K562 (cell line): ENCODE data around the gene FAM222A. TPM values are rescaled to one million over a fixed set of nuclear protein-coding genes. Genes with fewer than 3 reads are reported as not detected.

Source experiments
- ATAC-seq: fragments of 200-7000 bp; cut with Tn5 transposase; 3 replicates; pipeline ENCODE4 v1.9.1; 2020; ENCODE audit warnings: moderate library complexity
- BruUV-seq: library from RNA; stranded (reverse); fragments of 400-500 nt; replicated peaks from 2 replicates; lab custom pipeline; 2021; lab: Mats Ljungman, UMichigan
- CTCF ChIA-PET: fragments of 300-600 bp; formaldehyde crosslinking; extraction: SDS; loops from one replicate; lab custom pipeline; 2021; ENCODE audit warnings: low intra/inter-chr PET ratio; lab: Yijun Ruan, JAX
- POLR2A ChIA-PET: fragments of 300-600, 350-650 bp; sonication (Branson Sonifier 250); formaldehyde crosslinking; extraction: SDS; loops from one replicate; lab custom pipeline; 2021; ENCODE audit warnings: antibody characterized with exemption, inconsistent platforms; lab: Yijun Ruan, JAX
- DNase-seq, 4 experiments: peaks; one replicate each; pipeline versions ENCODE4 v3.0.0 to v3.0.0-alpha.2; 2011 to 2018; ENCODE audit warnings: low spot score in 3 of 4, mixed read lengths in 3 of 4; ENCODE audit errors: extremely low read depth in 1 of 4
- FAIRE-seq: peaks from 2 replicates; lab custom pipeline; 2011; peaks lifted over from hg19 to GRCh38; lab: Jason Lieb, UNC
- H2AFZ ChIP-seq: 2 replicates; pipeline ENCODE4 v1.6.0; 2011; ENCODE audit warnings: low read depth, low read length, control low read depth, inconsistent platforms
- H3K27ac ChIP-seq: fragments of 200-600 bp; 3 replicates; pipeline ENCODE4 v1.8.0; 2011; ENCODE audit warnings: low read depth, mild to moderate bottlenecking, control low read depth, inconsistent platforms, low read length, moderate library complexity, mixed read lengths; ENCODE audit errors: extremely low read depth
- H3K27me3 ChIP-seq, 2 experiments: fragments of 300-600 bp in 1 of 2; 2 replicates in 1 of 2; 3 replicates in 1 of 2; pipeline versions ENCODE4 v1.6.0 to v1.8.0; 2011; ENCODE audit warnings: inconsistent platforms in 2 of 2, low read length in 2 of 2, mild to moderate bottlenecking in 1 of 2, mixed read lengths in 1 of 2, moderate library complexity in 1 of 2; ENCODE audit not compliant: control insufficient read depth in 2 of 2, insufficient read depth in 2 of 2
- H3K36me3 ChIP-seq: fragments of 300-600 bp; 3 replicates; pipeline ENCODE4 v1.8.0; 2011; ENCODE audit warnings: mild to moderate bottlenecking, low read length, inconsistent platforms; ENCODE audit not compliant: control insufficient read depth, insufficient read depth
- H3K4me1 ChIP-seq, 2 experiments: fragments of 200-600 bp in 1 of 2; replicated peaks in 1 of 2; 2 replicates in 1 of 2; 3 replicates in 1 of 2; pipeline versions ENCODE4 v1.5.1 to v1.8.0; 2011; ENCODE audit warnings: inconsistent platforms in 2 of 2, low read length in 2 of 2, mild to moderate bottlenecking in 1 of 2, mixed read lengths in 1 of 2, moderate library complexity in 1 of 2; ENCODE audit not compliant: control insufficient read depth in 2 of 2, insufficient read depth in 2 of 2
- H3K4me2 ChIP-seq: 2 replicates; pipeline ENCODE4 v1.6.1; 2011; ENCODE audit warnings: low read length, control low read depth, inconsistent platforms, mixed read lengths; ENCODE audit not compliant: insufficient read depth
- H3K4me3 ChIP-seq: fragments of 200-600 bp; sonication (generic), shearing (Covaris generic); 2 replicates; pipeline ENCODE4 v1.5.1; 2016; ENCODE audit warnings: control low read depth, inconsistent platforms
- H3K79me2 ChIP-seq: fragments of 200-600 bp; 3 replicates; pipeline ENCODE4 v1.8.0; 2011; ENCODE audit warnings: low read length, inconsistent platforms; ENCODE audit not compliant: control insufficient read depth, insufficient read depth
- H3K9ac ChIP-seq, 2 experiments: 2 replicates each; pipeline versions ENCODE4 v1.6.0 to v1.6.1; 2011; ENCODE audit warnings: low read depth in 2 of 2, low read length in 2 of 2, control low read depth in 1 of 2, inconsistent platforms in 1 of 2, mild to moderate bottlenecking in 1 of 2, mixed read lengths in 1 of 2; ENCODE audit not compliant: insufficient read depth in 1 of 2
- H3K9me1 ChIP-seq: one replicate; pipeline ENCODE4 v1.6.0; 2011; ENCODE audit warnings: inconsistent platforms, mild to moderate bottlenecking, low read length, moderate library complexity; ENCODE audit not compliant: control insufficient read depth, insufficient read depth
- H3K9me3 ChIP-seq: replicated peaks from 2 replicates; pipeline ENCODE4 v1.5.1; 2011; ENCODE audit warnings: low read depth, low read length, inconsistent platforms; ENCODE audit not compliant: control insufficient read depth, insufficient read depth
- H4K20me1 ChIP-seq: replicated peaks from 2 replicates; pipeline ENCODE4 v1.6.1; 2011; ENCODE audit warnings: low read length, inconsistent platforms, mixed read lengths; ENCODE audit not compliant: control insufficient read depth, insufficient read depth
- ASH1L ChIP-seq: fragments of 450-650 bp; IDR thresholded peaks from 2 replicates; pipeline ENCODE4 v1.6.1; 2018; ENCODE audit warnings: borderline replicate concordance, mild to moderate bottlenecking, low read depth; ENCODE audit not compliant: partially characterized antibody
- MITF ChIP-seq: IDR thresholded peaks from 2 replicates; pipeline ENCODE4 v1.6.1; 2014; ENCODE audit warnings: antibody characterized with exemption
- NFE2 ChIP-seq: IDR thresholded peaks from 2 replicates; pipeline ENCODE4 v1.6.1; 2014; ENCODE audit warnings: antibody characterized with exemption, low read depth
- USF2 ChIP-seq: sonication (generic); formaldehyde crosslinking; IDR thresholded peaks from 2 replicates; pipeline ENCODE4 v1.5.0; 2020; ENCODE audit warnings: missing genetic modification reagents
- ZNF764 ChIP-seq: fragments of 250-450 bp; sonication (Bioruptor Pico); IDR thresholded peaks from 2 replicates; pipeline ENCODE4 v1.4.0; 2020; ENCODE audit warnings: low read depth, mild to moderate bottlenecking, moderate library complexity
- WGBS: fragments of 100-300 bp; shearing (Covaris generic); methylation state at CpG from one replicate; pipeline ENCODE4 v1.1.6; 2016; ENCODE audit warnings: low coverage, mixed read lengths; ENCODE audit not compliant: insufficient coverage; ENCODE audit errors: missing lambda C conversion rate; 5-methylcytosine and 5-hydroxymethylcytosine counted together
- in situ Hi-C: fragments of 300-500 bp; cut with MboI; formaldehyde crosslinking; loops from 4 replicates; pipeline ENCODE4 v1.15.0; 2018; ENCODE audit warnings: inconsistent platforms, mixed read lengths
- intact Hi-C: fragments of 100-400 bp; cut with micrococcal nuclease; formaldehyde crosslinking; loops from 2 replicates; pipeline ENCODE4 v1.14.2; 2022
- polyA plus RNA-seq, 8 experiments: library from polyadenylated mRNA; depleted of rRNA in 4 of 8; stranded (reverse) in 5 of 8; unstranded in 3 of 8; fragments of >200 nt; fragmentation: Nextera tagmentation in 2 of 8; fragmentation: Illumina TruSeq in 1 of 8; extraction: Ambion mirVana in 2 of 8; extraction: Trizol in 1 of 8; gene quantifications; 2 replicates each; pipeline versions ENCODE4 v1.2.1 to v1.2.3, GENCODE V29; 2011 to 2014; ENCODE audit warnings: inconsistent platforms in 1 of 8, missing spikeins in 1 of 8
- total RNA-seq, 7 experiments: library from RNA; depleted of rRNA in 6 of 7; stranded (reverse); fragments of >200 nt in 6 of 7; fragmentation: Illumina TruSeq in 2 of 7; extraction: Trizol in 2 of 7; gene quantifications; 2 replicates each; pipeline versions ENCODE4 v1.2.1 to v1.2.3, GENCODE V29; 2011 to 2021; ENCODE audit warnings: low replicate concordance in 1 of 7

Gene FAM222A
- total and polyA plus RNA-seq, 9 of the 15 experiments (the other 6 are each of a cell fraction or from before 2014, with no cell fraction given) = 0.03 to 0.36 (median 0.12) TPM; not detected in 1

GRCh38 chr12:109727039-109727723, 13.6 kb downstream of the FAM222A start:
- no peaks in the 10 kb centered on the region for H3K36me3 ChIP-seq
- TF ChIP-seq MITF = no peak
- no peak for TF ChIP-seq USF2 (CRISPR knock-in tag)
- TF ChIP-seq ZNF764 (CRISPR knock-in tag) = no peak
- TF ChIP-seq NFE2 = no peak
- no peak for TF ChIP-seq ASH1L
- TF ChIP-seq, all 486 proteins: peak for 0
- Histone ChIP-seq H3K9me3 (no peaks in the 10 kb centered on the region), H3K4me1 (peaks cover 0 to 3% of the 10 kb centered on the region in 2 experiments; a peak in 1 of 5 replicates), H3K9me1 (no peaks in the 10 kb centered on the region), H3K9ac (no peak overlapping the region), H3K27ac (no peak overlapping the region), H3K4me3 (no peak overlapping the region), H3K4me2 (no peak overlapping the region), H3K27me3 (peaks cover 23 to 82% of the 10 kb centered on the region in 2 experiments), H4K20me1 (peaks cover 24% of the 10 kb centered on the region), H2AFZ (no peak overlapping the region), H3K79me2 (no peaks in the 10 kb centered on the region)
- ChIA-PET CTCF (no interaction called here), POLR2A (interaction anchor here (0.7 kb wide), 1 partner anchor 115 kb away, joined by 3 read pairs; no protein-coding TSS in a partner anchor)
- FAIRE-seq = no peak
- 4% methylated on average over 18 of the region's 18 CpGs for WGBS
- in situ Hi-C loops (no loop called here), intact Hi-C loops (no loop called here)
- no TSS peak for BruUV-seq
- no peak for DNase-seq
- no peak for ATAC-seq
